Fibroblast of the conjunctiva (primary cell): Measurements from ENCODE around the gene MAP3K5.
A peak's percentile ranks its signal among the peaks of the same experiment; 100 is the strongest.

ENCODE experiments used
- DNase-seq: peaks from one replicate; pipeline ENCODE4 v3.0.0-alpha.2; 2010; ENCODE audit warnings: low read depth

MAP3K5 gene

GRCh38 chr6:136541395-136541794, 250.9 kb downstream of the MAP3K5 start:
- DNase-seq: no peak

- DNase-seq: no peak
These were observed 252.2 kb downstream of the MAP3K5 start for GRCh38 chr6:136539967-136540652.

DNA sequence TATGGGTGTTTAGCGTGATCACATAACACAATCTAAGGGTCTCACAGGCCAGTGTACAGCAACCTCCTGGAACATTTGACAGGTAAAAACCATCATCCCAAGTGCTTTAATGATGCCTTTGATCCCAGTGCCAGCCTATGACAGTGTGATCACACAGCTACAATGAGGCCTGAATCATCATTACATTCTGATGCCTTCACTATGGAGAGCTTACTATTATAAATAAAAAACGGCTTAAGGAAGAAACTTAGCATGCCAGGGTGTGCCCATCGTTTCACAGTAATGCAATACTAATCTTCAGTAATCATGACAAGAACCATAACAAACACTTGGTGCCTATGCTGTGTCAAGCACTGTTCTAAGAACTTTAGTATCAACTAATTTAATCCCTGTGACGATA, 253.4 kb downstream of the MAP3K5 start:
- no peak for DNase-seq

- no peak for DNase-seq
These were observed 256.2 kb downstream of the MAP3K5 start for GRCh38 chr6:136535880-136536650.

DNA sequence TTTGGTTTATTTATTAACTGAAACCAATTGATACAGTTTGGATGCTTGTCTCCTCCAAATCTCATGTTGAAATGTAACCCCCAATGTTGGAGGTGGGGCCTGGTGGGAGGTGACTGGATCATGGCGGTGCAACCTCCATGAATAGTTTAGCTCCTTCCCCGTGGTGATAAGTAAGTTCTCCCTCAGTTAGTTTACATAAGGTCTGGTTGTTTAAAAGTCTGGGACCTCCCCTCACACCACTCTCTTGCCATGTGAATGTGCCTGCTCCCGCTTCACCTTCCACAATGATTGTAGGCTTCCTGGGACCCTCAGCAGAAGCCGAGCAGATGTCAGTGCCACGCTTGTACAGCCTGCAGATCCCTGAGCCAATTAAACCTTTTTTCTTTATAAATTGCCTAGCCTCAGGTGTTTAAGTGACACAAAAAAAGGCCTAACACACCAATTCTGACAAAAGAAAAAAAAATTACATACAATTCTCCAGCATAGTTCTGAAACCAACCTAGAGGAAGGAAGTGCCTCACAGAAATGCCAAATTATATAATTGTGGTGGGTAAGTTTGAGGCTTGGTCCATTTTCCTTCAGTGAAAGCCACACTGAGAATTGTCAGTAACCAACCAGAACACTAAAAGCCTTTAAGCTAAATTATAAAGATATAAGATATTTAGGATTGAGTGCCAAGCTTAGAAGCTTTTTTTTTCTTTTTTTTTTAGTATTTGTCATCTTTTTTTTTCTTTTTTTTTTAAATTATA, 257.1 kb downstream of the MAP3K5 start:
- no peak for DNase-seq

- no peak for DNase-seq
These were observed 258.0 kb downstream of the MAP3K5 start for GRCh38 chr6:136534268-136534667.

- no peak for DNase-seq
These were observed 258.8 kb downstream of the MAP3K5 start for GRCh38 chr6:136533487-136533886.

- DNase-seq: no peak
These were observed 260.2 kb downstream of the MAP3K5 start for GRCh38 chr6:136532030-136532429.

DNA sequence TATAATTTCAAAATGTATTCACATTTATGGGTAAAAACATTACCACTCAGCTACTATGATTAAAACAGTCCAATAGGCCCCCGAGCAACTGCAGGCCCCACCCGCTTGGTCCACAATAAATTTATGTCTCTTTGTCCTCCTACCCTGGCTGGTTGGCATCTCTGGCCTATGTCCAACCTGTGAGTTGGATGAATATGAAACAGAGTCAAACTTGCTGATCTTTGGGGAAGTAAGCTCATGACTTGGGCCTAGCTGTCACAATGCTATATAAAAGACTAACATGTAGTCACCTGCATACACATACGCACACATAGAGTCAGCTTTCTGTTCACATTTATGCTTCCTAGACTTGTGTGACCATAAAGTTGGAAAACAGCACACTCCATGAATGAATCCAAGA, 262.6 kb downstream of the MAP3K5 start:
- no peak for DNase-seq

DNA sequence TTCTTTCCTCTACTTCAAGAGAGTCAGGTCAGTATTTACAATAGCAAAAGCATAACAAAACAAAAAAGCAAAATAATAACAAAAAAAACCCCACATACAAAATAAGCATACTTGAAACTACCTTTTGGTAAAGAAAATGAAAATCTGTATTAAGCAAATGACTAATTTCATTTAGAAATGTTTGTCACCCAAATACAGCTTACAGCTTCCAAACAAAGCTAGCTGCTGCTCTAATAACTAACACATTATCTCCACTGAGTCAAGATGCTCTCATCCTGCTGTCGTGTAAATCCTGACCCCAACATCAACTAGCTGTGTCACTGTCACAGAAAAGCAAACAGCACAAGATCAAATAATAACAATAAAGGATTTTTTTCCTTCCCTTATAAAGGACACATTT, 263.8 kb downstream of the MAP3K5 start:
- DNase-seq: no peak

DNA sequence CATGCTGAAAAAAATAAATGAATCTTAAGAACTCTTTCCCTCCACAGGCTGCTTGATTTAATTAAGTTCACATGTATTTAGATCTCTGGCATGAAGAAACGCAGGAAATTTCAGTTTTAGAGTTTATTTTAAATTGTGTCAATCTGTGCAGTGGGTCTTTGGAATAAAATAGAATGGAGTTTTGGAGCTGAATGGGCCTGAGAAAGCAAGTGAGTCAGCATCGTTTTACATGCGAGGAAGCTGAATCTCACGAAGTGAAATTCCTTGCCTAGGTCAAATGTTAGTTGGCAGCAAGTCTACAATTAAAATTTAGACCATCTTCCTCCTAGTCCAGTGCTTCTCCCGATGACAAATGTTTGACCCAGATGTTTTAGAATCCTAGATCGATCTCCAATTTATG, 264.4 kb downstream of the MAP3K5 start:
- DNase-seq: no peak

GRCh38 chr6:136526937-136527336, 265.3 kb downstream of the MAP3K5 start:
- DNase-seq: no peak

DNA sequence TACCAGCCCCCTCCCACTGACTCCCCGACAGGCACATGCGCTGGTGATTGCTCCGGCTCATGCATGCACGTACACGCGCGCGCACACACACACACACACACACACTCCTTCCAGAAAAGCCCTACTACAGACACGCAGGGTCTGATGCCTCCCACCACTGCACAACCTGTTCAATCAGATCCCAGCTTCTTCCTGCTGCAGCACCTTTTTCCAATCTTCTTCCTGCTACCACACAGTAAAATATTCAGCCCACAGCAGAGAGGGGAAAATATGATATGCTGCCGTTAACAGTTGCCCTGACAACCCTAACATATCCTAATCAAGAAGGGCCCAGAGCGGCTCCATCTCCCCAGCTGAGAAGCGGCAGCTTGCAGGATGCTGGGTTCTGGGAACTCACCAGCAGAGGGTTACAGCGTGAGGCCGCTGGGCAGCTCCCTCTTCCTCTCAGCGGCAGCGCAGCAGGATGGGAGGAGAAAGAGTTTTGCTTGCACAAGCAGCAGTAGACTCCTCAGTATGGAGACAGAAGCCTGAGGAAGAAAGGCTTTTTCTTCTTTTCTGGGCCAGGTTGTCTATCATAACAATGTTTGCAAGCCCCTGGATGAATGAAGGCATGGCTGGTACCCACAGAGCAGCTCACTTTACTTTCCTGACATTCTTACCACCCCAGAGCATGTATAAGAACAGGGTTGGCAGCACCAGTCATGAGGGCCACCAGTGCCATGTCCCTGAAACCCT, 265.9 kb downstream of the MAP3K5 start:
- peak; percentile 32 for DNase-seq

- DNase-seq: no peak
These were observed 266.6 kb downstream of the MAP3K5 start for GRCh38 chr6:136525586-136526195.

DNA sequence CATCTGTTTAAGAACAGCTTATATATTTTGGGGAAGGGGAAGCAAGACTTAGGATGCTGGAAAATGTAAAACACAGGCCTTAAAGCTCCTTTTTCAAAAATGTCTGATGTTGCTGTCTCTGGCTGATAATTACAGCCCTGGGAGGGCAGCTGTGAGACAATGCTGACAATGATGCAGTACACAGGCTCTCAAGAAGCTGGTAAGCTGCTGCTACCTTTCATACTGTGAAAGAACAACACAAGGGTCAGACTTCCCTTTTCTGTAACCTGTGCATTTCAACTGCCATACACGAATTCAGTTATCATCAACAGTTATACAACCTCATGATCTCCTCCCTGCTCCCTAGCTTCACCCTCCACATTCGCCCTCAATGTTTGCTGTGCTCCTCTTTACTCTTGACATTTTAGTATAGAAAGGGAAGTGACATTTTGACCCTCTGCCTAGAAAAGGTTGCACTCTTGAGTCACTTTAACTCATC, 267.3 kb downstream of the MAP3K5 start:
- DNase-seq: no peak

DNA sequence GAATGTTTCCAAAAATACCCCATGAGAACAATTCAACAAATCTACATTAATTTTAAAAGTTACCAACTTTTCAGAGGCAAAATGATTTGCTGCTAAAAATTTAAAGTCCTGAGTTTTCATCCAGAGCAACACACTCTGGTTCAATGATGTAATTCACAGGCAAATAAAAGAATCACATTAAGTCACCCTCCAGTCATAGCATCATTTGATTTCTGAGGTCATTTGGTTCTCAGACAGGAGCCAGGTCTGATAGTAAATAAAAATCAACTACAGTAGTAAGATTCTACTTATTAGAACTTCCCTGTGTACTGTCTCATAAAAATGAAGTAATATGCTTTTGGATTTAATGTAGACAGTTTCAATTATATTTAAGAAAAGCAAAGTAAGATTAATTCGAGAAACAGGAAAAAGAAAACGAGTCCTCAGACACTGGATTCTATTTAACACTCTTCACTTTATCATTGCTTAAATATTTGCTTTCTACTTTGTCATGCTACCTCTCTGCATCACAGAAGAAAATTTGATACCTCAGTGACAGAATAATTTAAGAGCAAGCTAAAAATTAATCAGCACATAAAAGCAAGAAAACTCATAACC, 267.8 kb downstream of the MAP3K5 start:
- DNase-seq: no peak

DNA sequence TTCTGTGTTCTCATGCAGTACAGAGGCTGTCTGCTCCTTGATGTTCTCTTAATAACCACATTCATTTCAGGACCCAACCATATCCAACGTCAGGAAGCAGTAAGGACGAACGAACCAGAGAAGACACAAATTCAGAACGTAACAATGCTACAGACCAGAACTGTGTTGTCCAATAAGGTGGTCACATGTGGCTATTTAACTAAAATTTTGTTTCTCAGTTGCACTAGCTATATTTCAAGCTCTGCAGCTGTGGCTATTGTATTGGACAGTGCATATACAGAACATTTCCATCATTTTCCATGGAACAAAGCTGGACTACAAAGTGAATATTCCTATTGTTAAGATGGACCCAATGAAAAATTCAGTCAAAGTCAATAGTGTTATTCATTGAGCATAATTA, 269.1 kb downstream of the MAP3K5 start:
- DNase-seq: no peak

- no peak for DNase-seq
These were observed 269.6 kb downstream of the MAP3K5 start for GRCh38 chr6:136522636-136523035.

- DNase-seq: no peak
These were observed 270.4 kb downstream of the MAP3K5 start for GRCh38 chr6:136521911-136522310.

DNA sequence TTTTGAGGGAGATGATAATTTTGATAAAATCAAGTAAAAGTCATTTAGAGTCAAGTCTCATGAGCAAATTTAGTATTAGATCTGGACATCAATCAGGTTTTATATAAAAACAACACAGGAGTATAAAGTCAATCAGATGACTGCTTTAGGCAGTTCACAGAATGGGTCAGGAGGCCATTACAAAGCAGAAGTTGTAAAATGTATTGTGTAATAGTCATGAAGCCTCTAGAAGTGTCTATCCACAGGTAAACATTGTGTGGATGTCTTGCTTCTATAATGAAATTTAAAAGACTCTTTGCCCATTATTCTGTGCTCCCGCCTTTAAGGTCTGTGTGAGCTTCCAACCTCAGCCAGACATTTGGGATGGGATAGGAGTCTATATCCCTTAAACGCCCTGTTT, 270.9 kb downstream of the MAP3K5 start:
- DNase-seq: no peak

GRCh38 chr6:136520517-136520916, 271.8 kb downstream of the MAP3K5 start:
- DNase-seq: no peak
